C4-2B (cell line): ENCODE results near the gene GYS1.

Experiments
- CTCF ChIP-seq: fragments of 450-650 bp; conservative IDR thresholded peaks from 2 replicates; pipeline ENCODE4 v1.5.1; 2017; ENCODE audit warnings: mild to moderate bottlenecking
- ZFX ChIP-seq: fragments of 450-650 bp; IDR thresholded peaks from 2 replicates; pipeline ENCODE4 v1.6.1; 2017

GRCh38 chr19:48962849-48963165, 30.3 kb downstream of the GYS1 start:
- TF ChIP-seq CTCF (no peak), ZFX (no peak)
